GM21447 (cell line): ENCODE data around the gene LRRC7.
"Not testable (repeated sequence)": the region's sequence is repeated elsewhere in the genome, so short reads cannot be mapped to it uniquely, and the experiment has no call there.

ENCODE experiments used
- ATAC-seq: cut with Tn5 transposase; IDR thresholded peaks from one replicate; pipeline ENCODE4 v1.9.1; 2021; ENCODE audit not compliant: unreplicated experiment

Gene LRRC7

DNA sequence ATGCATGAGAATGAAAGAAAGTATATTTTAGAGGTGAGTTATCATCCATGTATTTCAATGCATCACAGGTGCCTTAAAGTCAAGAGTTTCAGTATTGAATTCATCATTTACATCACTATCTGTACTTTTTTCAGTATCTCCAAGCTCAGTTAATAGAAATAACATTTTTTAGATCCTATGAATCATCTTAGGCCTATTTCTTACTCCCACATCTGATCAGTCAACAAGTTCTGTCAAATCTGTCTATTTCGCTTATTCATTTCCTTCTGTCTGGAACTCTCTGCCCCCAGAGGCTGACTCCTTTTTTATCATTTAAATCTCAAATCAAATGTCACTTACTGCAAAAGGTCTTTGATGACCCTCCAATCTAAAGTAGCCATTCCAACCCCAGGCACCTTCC lies 295.2 kb downstream of the LRRC7 start:
- ATAC-seq = no peak

DNA sequence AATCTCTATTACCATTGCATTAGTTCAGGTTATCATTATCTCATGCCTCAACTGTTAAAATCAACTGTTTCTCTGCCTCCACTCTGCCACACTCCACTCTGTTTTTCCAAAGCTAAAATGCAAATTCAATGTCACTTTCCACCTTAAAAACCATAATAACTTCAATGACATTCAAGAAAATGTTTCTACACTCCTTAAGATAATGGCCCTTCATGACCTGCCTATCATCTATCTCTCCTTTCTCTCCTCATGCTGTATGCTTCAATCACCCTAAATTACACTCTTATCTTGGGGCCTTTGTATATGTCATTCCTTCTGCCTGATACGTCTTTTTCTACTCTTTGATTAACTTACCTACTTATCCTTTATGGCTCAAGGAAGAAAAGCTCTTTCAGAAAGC lies 296.0 kb downstream of the LRRC7 start:
- ATAC-seq = no peak

DNA sequence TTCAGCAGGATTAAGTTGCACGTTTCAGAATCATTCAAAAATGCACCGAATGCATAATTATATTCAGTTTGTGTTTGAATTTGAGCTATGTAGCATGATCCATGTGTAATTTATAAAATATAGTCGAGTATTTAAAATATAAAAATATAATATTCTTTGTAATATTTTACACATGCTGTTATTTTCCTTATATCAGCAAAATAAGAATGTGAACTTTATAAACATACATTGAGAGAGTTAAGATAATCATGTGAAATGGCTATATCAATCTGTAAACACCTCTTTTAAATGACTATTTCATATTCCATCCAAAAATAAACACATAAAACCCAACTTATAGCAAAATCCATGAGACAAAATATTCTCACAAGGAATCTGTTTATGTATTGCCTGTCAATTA lies 303.7 kb downstream of the LRRC7 start:
- no peak for ATAC-seq

DNA sequence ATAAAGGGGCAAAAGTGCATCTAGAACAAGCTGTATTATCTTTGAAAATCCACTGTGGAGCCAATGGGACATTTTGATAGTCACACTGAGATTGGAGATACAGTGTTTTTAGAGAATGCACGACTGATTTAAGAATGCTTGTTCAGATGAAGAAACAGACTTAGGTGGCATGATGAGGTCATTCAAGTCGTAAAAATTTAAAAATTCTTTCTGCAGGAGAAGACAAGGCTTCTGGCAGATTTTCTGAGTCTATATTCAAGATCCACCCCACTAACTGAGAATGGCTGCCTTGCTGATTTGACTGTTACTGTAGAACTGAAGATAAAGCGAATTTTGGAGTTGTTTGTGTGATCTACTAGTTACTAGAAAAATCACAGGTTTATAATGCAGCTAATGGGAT lies 310.6 kb downstream of the LRRC7 start:
- no peak for ATAC-seq

DNA sequence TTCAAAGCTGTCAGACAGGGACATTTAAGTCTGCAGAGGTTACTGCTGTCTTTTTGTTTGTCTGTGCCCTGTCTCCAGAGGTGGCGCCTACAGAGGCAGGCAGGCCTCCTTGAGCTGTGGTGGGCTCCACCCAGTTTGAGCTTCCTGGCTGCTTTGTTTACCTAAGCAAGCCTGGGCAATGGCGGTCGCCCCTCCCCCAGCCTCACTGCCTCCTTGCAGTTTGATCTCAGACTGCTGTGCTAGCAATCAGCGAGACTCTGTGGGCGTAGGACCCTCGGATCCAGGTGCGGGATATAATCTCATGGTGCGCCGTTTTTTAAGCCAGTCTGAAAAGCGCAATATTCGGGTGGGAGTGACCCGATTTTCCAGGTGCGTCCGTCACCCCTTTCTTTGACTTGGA lies 320.3 kb downstream of the LRRC7 start:
- not testable (repeated sequence) for ATAC-seq

- no peak for ATAC-seq
Observed at GRCh38 chr1:69888657-69889056, 320.9 kb downstream of the LRRC7 start.

GRCh38 chr1:69898403-69898947 lies 330.8 kb downstream of the LRRC7 start:
- no peak for ATAC-seq

GRCh38 chr1:69911301-69911801 lies 343.6 kb downstream of the LRRC7 start:
- ATAC-seq = no peak

DNA sequence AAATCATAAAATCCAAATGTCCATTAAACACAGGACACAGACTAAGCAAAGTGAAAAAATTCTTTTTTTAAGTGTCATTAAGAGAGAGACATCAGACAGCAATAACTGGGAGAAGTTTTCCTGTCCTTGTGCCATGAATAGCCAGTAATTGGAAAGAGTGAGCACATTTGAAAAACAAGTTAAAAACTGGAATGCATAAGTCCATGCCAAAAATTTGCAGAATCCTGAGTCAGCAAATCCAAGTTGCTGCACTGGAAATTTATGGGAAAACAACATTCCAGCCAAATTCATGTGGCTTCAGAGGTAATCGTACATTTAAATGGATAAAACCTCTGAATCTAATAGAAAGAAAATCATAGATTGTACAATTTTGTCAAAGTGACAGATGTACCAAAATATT lies 346.3 kb downstream of the LRRC7 start:
- ATAC-seq = no peak

GRCh38 chr1:69914976-69915765 lies 347.4 kb downstream of the LRRC7 start:
- no peak for ATAC-seq

GRCh38 chr1:69919129-69919921 lies 351.6 kb downstream of the LRRC7 start:
- ATAC-seq = no peak

GRCh38 chr1:69919922-69920273 lies 352.2 kb downstream of the LRRC7 start:
- no peak for ATAC-seq

DNA sequence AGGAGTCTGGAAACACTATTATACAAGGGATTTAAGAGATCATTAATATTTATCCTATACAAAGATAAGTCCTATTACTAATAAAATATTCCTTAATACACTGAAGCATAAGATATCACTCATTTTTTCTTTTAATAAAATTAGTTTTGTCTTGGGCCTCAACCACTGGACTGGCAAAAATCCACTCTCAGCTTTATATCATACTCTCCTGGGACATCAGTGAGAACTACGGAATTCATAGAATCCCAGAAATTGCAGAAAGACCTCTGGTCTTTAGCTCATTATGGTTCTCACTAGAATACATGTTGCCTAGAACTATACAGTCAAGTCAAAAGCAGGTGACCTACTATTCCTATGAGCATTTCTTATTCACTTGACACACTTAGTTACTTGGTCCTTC lies 352.7 kb downstream of the LRRC7 start:
- ATAC-seq = no peak

- no peak for ATAC-seq
Observed at GRCh38 chr1:69921486-69921885, 353.8 kb downstream of the LRRC7 start.

DNA sequence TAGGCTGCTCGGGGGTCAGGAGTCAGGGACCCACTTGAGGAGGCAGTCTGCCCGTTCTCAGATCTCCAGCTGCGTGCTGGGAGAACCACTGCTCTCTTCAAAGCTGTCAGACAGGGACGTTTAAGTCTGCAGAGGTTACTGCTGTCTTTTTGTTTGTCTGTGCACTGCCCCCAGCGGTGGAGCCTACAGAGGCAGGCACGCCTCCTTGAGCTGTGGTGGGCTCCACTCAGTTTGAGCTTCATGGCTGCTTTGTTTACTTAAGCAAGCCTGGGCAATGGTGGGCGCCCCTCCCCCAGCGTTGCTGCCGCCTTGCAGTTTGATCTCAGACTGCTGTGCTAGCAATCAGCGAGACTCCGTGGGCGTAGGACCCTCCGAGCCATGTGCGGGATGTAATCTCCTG lies 360.5 kb downstream of the LRRC7 start:
- ATAC-seq = not testable (repeated sequence)

DNA sequence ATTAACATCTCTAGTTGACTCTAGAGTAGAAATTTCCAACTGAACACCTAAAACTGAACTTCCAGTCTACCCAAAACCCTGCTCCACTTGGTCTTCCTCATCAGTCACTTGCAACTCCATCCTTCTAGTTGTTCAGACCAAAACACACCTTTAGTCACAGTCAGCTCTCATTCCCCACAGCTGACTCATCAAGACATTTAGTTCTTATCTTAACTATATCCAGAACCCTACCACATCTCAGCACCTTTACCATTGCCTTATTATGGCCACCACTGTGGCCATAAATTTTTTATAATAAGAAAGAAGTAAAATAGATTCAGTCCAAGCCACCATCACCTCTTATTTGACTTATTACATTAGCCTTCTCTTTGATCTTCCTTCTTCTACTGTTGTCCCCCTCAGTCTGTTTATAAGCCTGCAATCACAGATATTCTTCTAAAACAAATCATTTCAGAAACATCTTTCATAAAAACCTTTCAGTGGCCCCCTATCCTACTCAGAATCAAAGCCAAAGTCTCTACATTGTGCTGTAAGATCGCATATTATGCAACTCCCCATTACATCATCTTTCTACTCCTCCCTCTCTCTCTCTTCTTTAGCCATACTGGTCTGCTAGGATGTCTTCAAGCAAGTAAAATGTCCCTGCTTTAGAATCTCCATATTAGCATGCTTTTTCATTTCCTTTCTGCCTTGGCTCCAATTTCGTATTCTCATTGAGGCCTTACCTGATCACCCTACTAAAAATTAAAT lies 361.8 kb downstream of the LRRC7 start:
- no peak for ATAC-seq

DNA sequence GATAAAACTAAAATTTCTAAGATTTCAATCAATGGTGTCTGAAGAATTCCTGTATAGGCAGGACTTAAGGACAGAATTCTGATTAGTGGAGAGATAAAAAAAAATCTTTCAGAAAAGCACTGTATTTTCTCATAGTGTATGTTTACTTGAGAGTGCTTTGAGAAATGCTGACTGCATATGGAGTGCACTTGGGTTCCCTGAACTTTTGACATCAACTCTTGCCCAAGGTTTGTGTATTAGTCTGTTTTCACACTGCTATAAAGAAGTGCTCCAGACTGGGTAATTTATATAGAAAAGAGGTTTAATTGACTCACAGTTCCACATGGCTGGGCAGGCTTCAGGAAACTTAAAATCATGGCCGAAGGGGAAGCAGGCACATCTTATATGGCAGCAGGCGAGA lies 362.7 kb downstream of the LRRC7 start:
- no peak for ATAC-seq

GRCh38 chr1:69932760-69933159 lies 365.0 kb downstream of the LRRC7 start:
- ATAC-seq = no peak

DNA sequence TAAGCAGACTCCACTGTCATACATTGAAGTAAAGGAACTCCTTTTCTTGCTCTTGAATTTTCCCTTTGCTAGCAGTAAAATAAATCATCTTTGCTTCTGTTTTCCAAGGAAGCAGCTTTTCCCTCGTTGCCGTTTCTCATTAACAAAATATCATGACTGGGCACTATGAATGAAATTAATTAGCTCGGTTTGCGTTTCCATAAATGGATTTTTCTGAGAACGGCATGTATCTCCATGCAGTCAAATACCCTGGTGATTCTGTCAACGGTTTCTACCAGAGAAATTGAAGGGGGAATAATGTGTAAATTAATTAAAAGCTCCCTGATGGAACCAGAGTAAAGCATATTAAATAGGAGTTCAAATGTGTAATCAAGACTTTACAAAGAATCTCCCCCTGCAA lies 372.5 kb downstream of the LRRC7 start:
- no peak for ATAC-seq

GRCh38 chr1:69940816-69941215 lies 373.1 kb downstream of the LRRC7 start:
- ATAC-seq = no peak

DNA sequence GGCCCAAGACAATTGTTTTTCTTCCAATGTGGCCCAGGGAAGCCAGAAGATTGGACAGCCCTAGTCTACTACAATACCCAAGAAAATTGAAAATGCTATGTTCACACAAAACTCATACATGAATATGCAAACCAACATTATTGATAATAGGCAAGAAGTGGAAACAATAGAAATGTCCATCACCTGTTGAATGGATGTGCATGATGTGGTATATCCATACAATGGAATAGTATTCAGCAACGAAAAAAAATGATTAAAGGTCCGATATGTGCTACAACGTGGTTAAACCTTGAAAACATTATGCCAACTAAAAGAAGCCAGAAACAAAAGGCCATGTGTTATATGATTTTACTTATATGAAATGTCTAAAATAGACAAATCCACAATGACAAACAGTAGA lies 375.3 kb downstream of the LRRC7 start:
- no peak for ATAC-seq
